GM21529 (cell line): ENCODE data around the gene TMEM86B.
A peak's percentile ranks its signal among the peaks of the same experiment; 100 is the strongest.

Experiments used
- ATAC-seq: cut with Tn5 transposase; IDR thresholded peaks from one replicate; pipeline ENCODE4 v1.9.1; 2021; ENCODE audit not compliant: unreplicated experiment

The TMEM86B gene

DNA sequence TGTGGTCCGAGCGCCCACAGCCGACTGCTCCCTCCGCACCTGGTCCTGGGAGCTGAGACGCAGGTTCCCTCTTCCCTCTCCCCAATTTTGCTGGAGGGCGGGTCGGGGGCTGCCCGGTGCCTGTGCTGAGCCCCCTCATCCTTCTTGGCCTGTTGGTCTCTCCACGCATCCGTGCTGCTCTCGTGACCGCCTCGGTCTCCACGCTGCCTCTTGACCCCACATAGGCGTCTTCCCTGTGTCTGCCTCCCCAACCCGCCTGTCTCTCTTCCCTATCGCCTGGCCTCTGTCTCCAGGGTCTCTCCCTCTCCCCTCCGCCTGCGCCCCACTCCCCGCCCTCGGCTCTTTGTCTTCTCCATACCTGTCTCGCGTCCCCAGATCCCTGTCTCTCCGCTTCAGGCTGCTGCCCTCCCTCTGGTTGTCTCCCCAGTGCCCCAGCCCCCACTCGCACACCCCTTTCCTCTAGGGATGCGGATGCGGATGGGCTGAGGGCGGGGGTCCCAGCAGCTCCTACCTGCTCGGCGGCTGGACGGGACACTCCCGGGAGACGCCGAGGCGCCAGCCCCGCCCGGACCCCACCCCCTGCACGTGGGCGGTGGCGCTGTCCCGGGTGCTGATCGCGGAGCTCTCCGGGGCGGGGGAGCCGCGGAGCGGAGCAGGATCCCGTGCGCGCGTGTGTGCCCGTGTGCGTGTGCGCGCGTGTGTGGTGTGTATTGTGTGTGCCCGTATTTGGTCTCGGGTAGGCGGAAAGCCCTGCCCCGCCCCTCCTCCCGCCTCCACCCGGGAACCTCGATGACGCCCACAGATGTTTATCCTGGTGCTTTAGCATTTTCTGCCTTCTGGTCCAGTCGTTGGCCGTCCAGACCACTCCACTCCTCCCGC lies 48.7 kb downstream of the TMEM86B start, which contains the start of gene SYT5:
Gene SYT5 (minus strand): TSS at position 684 of the 879 bp plus-strand sequence. CDS start 1,248 bp downstream, outside the sequence.
- ATAC-seq, result peak; percentile 5

DNA sequence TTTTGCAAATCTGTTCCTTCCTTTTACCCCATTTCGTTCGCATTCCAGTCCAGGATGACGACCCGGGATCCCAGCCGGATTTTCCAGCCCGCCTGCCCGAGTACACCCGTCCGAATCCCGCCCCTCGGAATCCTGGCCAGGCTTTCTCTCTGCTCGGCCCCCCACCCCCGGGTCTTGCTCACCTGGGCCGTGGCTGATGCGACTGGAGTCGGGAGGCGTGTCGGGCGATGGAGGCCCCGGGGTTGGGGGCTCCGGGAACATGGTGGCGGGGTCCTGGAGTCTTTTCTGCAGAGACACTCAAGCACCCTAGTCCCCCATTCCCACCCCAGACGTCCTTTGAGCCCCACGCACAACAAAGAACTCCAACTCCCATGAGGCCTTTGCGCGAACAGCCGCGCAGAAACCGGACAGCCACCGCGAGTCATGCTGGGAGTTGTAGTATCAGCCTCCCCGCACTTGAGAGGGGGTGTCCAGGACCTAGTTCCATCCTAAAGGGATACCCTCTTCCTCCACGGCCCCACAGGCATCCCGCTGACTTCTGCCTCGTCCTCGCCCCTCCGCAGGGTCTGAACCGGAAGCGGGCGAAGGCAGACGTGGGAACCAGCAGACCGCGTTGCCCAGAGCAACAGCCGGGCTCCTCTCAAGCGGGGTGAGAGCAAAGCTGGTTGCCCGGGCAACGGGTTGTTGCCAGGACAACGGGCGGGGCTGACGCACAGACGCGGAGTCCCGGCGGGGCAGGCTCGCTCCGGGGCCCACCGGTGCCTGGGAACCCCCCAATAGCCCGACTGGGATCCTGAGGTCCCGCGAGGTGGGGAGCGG lies 49.6 kb downstream of the TMEM86B start:
- ATAC-seq, result peak; percentile 71
